Psoas muscle (tissue), 8 donors: ENCODE data around the gene SP100. TPM values are rescaled to one million over a fixed set of nuclear protein-coding genes. Genes with fewer than 3 reads are reported as not detected.

Source experiments
- ATAC-seq, 4 donors: fragments of 200-7000 bp; cut with Tn5 transposase; one replicate each; pipeline ENCODE4 v1.9.1; 2020; ENCODE audit warnings: moderate library complexity in 3 of 4, mild to moderate bottlenecking in 2 of 4
- DNase-seq, 2 donors: peaks; one replicate each; pipeline ENCODE4 v3.0.0-alpha.2; 2020
- H3K27ac ChIP-seq: fragments of 200-600 bp; one replicate; pipeline ENCODE4 v1.8.0; 2022
- H3K27me3 ChIP-seq, 3 donors: fragments of 200-600 bp in 1 of 3; one replicate each; pipeline versions ENCODE4 v1.6.1 to v1.8.0; 2013 to 2022; ENCODE audit warnings: low read length in 2 of 3, mild to moderate bottlenecking in 2 of 3, moderate library complexity in 1 of 3; ENCODE audit not compliant: insufficient read depth in 3 of 3
- H3K36me3 ChIP-seq, 2 donors: fragments of 200-600 bp in 1 of 2; one replicate each; pipeline versions ENCODE4 v1.6.1 to v1.8.0; 2013 to 2022; ENCODE audit warnings: low read depth in 1 of 2, mild to moderate bottlenecking in 1 of 2, moderate library complexity in 1 of 2; ENCODE audit not compliant: insufficient read depth in 1 of 2
- H3K4me1 ChIP-seq: fragments of 200-600 bp; one replicate; pipeline ENCODE4 v1.8.0; 2022
- H3K4me3 ChIP-seq: fragments of 200-600 bp; one replicate; pipeline ENCODE4 v1.8.0; 2022; ENCODE audit warnings: mild to moderate bottlenecking
- H3K9me3 ChIP-seq: fragments of 200-600 bp; one replicate; pipeline ENCODE4 v1.8.0; 2022
- WGBS, 3 donors: extraction: QIAGEN DNeasy Blood & Tissue Kit; methylation state at CpG; one replicate each; pipeline versions ENCODE4 v1.1.6 to v1.1.7; 2013; 5-methylcytosine and 5-hydroxymethylcytosine counted together
- intact Hi-C, 2 donors: fragments of 100-400 bp; cut with DNase I; formaldehyde crosslinking; loops; one replicate each; pipeline versions ENCODE4 v1.11.0 to v1.14.2; 2022
- polyA plus RNA-seq, 3 donors: library from polyadenylated mRNA; stranded (reverse); fragments of 200-250 nt; gene quantifications; one replicate each; pipeline ENCODE4 v1.2.3, GENCODE V29; 2013
- total RNA-seq, 4 donors: library from RNA; stranded (reverse); fragmentation: NEBNext Ultra II Directional in 2 of 4; extraction: Animal tissue kit (Norgen Biotek cat#: 25700) in 2 of 4; gene quantifications; one replicate each; pipeline versions ENCODE4 v1.2.1 to v1.2.4, GENCODE V29; 2021 to 2023
- TF ChIP-seq, protein P1 (sequence below): fragments of 200-600 bp; IDR thresholded peaks from one replicate; pipeline ENCODE4 v1.8.0; 2022; ENCODE audit warnings: antibody characterized with exemption
- donor health status: healthy with polysubstance abuse.
- donor health status: DM: no; HTN: no; CAD: no; lungs with moderate emphysema.
- donor health status: Bipolar disorder and iron deficiency.
- donor health status: healthy.
- donor health status: DM: yes; HTN: yes; CAD: no.
- donor health status: DM: no; HTN: no; CAD: no.
- donor health status: DM: no; HTN: no; CAD: no.
- donor health status: DM: yes; HTN: yes; CAD: no.

Gene SP100
- total and polyA plus RNA-seq, 7 donors: 6.5 to 28.0 (median 13.5) TPM

DNA sequence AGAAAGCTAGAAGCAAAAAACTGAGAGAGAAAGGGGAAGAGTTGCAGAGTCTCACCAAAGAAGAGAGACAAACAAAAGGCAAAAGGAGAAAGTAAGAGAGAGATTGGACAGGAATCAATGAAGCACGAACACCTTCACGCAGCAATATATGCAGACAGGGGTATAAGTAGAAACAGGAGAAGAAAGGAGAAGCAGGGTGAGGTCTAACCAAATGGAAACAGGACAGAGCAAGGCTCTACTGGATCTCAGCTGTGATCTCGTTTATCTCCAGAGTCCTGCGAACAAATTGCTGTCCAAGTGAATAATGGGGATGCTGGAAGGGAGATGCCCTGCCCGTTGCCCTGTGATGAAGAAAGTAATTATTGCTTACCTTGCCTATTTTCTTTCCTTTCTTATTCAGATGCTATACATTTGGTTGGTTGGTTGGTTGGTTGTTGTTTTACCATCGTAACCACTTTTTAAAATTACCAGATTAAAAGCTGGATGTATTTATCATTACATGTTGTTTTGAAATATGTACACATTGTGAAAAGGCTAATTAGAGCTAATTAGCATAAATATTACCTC lies 34.0 kb downstream of the SP100 start:
- TF ChIP-seq, protein P1, sequence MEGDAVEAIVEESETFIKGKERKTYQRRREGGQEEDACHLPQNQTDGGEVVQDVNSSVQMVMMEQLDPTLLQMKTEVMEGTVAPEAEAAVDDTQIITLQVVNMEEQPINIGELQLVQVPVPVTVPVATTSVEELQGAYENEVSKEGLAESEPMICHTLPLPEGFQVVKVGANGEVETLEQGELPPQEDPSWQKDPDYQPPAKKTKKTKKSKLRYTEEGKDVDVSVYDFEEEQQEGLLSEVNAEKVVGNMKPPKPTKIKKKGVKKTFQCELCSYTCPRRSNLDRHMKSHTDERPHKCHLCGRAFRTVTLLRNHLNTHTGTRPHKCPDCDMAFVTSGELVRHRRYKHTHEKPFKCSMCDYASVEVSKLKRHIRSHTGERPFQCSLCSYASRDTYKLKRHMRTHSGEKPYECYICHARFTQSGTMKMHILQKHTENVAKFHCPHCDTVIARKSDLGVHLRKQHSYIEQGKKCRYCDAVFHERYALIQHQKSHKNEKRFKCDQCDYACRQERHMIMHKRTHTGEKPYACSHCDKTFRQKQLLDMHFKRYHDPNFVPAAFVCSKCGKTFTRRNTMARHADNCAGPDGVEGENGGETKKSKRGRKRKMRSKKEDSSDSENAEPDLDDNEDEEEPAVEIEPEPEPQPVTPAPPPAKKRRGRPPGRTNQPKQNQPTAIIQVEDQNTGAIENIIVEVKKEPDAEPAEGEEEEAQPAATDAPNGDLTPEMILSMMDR: no peak
- ATAC-seq: no peak
- no peak overlapping the region for H3K4me3 ChIP-seq
- peaks cover 0 to 48% of the 10 kb centered on the region in 2 donors for H3K36me3 ChIP-seq
- intact Hi-C loops: no loop called here
- no peak overlapping the region for H3K27ac ChIP-seq
- H3K4me1 ChIP-seq: no peaks in the 10 kb centered on the region
- no peaks in the 10 kb centered on the region for H3K27me3 ChIP-seq
- DNase-seq: no peak
- H3K9me3 ChIP-seq: no peaks in the 10 kb centered on the region
- WGBS, 3 donors: 85 to 89% (median 87%) methylated on average over 6 of the region's 6 CpGs

DNA sequence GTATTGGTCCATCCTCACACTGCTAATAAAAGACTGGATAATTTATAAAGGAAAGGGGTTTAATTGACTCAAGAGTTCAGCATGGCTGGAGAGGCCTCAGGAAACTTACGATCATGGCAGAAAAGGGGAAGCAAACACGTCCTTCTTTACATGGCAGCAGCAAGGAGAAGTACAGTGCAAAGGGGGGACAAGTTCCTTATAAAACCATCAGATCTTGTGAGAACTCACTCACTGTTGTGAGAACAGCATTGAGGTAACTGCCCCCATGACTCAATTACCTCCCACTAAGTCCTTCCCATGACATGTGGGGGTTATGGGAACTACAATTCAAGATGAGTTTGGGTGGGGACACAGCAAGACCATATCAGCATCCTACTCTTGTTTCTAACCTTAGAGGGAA lies 37.0 kb downstream of the SP100 start:
- intact Hi-C loops: no loop called here
- 84 to 97% (median 84%) methylated on average over 2 of the region's 2 CpGs for WGBS, 3 donors
- H3K9me3 ChIP-seq: peaks cover 5% of the 10 kb centered on the region
- H3K4me3 ChIP-seq: no peak overlapping the region
- no peaks in the 10 kb centered on the region for H3K27me3 ChIP-seq
- H3K36me3 ChIP-seq: peaks cover 3 to 35% of the 10 kb centered on the region in 2 donors
- no peak overlapping the region for H3K27ac ChIP-seq
- no peak for DNase-seq
- H3K4me1 ChIP-seq: no peaks in the 10 kb centered on the region
- no peak for ATAC-seq
- TF ChIP-seq, protein P1: no peak

DNA sequence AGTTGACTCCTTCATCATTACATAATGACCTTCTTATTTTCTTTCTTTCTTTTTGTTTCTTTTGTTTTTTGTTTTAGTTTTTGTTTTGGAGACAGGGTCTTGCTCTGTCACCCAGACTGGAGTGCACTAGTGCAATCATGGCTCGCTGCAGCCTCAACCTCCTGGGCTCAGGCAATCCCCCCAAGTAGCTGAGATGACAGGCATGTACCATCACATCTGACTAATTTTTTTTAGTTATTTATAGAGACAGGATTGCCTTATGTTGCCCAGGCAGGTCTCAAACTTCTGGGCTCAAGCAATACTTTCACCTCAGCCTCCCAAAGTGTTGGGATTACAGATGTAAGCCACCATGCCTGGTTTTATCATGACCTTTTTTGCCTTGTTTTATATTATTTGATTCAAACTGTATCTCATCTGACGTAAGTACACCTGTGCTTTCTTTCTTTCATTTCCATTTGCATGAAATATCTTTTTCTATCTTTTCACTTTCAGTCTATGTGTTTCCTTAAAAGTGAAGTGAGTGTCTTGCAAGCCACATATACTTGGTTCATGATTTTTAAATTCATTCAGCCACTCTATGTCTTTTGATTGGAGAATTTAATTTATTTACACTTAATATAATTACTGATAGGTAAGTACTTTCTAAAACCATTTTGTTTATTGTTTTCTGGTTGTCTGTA lies 39.1 kb downstream of the SP100 start:
- H3K27ac ChIP-seq: no peak overlapping the region
- peaks cover 5% of the 10 kb centered on the region for H3K9me3 ChIP-seq
- H3K4me1 ChIP-seq: no peaks in the 10 kb centered on the region
- peaks cover 6 to 30% of the 10 kb centered on the region in 2 donors for H3K36me3 ChIP-seq
- intact Hi-C loops: no loop called here
- TF ChIP-seq, protein P1: no peak
- ATAC-seq (no peak), DNase-seq (no peak)
- no peaks in the 10 kb centered on the region for H3K27me3 ChIP-seq
- WGBS, 3 donors: 92 to 97% (median 94%) methylated on average over 2 of the region's 2 CpGs
- H3K4me3 ChIP-seq: no peak overlapping the region

DNA sequence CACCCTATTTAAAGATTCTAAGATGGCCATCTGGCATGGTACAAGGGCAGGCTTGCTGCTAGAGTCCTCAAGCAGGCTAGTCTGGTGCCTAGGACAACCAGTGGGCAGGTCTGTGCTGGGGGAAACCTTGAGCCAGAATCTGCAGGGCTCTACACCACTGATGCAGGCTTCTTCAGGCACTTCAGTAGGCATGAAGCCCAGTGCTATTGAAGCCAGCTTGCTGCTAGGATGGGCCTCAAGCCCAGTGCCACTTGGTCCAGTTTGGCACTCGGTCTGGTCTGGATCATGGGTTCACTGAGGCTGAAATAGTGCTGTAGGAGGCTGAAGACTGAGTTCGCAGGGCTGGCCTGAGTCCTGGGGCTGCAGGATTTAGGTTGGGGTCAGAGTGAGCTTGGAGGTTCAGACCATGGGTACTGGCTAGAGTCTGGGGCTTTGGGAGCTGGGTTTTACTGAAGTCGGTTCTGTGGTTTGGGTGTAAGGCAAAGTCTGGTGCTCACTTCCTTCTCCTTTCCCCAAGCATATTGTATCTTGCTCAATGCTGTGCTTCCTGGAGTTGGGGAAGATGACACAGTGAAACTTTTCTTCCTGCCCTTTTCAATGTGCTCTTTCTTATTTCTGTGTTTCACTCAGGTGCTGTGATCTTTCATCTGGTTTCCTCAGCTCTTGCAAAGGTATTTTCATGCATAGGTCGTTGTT lies 41.2 kb downstream of the SP100 start:
- Histone ChIP-seq H3K4me3 (no peak overlapping the region), H3K4me1 (no peaks in the 10 kb centered on the region), H3K9me3 (peaks cover 5% of the 10 kb centered on the region), H3K27ac (no peak overlapping the region), H3K36me3 (peaks cover 6 to 27% of the 10 kb centered on the region in 2 donors), H3K27me3 (no peaks in the 10 kb centered on the region)
- 75 to 81% (median 79%) methylated on average over 4 of the region's 4 CpGs for WGBS, 3 donors
- intact Hi-C loops: no loop called here
- ATAC-seq: peak in 1 of 4 donors; percentile 16
- TF ChIP-seq, protein P1: no peak
- no peak for DNase-seq
